ENCODE results near the gene R3HDM2. TPM values are rescaled to one million over a fixed set of nuclear protein-coding genes. Genes with fewer than 3 reads are reported as not detected.

R3HDM2 gene
- total RNA-seq, 4 donors from 2014 or later, result 21.7 to 37.6 (median 29.3) TPM

DNA sequence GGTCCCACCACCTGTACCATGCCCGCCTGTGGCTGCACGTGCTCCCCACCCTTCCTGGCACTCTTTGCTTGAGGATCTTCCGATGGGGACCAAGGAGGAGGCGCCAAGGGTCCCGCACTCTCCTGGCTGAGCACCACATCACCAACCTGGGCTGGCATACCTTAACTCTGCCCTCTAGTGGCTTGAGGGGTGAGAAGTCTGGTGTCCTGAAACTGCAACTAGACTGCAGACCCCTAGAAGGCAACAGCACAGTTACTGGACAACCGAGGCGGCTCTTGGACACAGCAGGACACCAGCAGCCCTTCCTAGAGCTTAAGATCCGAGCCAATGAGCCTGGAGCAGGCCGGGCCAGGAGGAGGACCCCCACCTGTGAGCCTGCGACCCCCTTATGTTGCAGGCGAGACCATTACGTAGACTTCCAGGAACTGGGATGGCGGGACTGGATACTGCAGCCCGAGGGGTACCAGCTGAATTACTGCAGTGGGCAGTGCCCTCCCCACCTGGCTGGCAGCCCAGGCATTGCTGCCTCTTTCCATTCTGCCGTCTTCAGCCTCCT lies 25.4 kb upstream of the R3HDM2 start:
- intact Hi-C loops (cut with DNase I), result loop anchor here (10.0 kb wide), 1 partner anchor 151 kb away; no protein-coding TSS in a partner anchor
- TF ChIP-seq POLR2A (IDR thresholded peaks at IDR 0.05), result no peak
- TF ChIP-seq, protein P1, sequence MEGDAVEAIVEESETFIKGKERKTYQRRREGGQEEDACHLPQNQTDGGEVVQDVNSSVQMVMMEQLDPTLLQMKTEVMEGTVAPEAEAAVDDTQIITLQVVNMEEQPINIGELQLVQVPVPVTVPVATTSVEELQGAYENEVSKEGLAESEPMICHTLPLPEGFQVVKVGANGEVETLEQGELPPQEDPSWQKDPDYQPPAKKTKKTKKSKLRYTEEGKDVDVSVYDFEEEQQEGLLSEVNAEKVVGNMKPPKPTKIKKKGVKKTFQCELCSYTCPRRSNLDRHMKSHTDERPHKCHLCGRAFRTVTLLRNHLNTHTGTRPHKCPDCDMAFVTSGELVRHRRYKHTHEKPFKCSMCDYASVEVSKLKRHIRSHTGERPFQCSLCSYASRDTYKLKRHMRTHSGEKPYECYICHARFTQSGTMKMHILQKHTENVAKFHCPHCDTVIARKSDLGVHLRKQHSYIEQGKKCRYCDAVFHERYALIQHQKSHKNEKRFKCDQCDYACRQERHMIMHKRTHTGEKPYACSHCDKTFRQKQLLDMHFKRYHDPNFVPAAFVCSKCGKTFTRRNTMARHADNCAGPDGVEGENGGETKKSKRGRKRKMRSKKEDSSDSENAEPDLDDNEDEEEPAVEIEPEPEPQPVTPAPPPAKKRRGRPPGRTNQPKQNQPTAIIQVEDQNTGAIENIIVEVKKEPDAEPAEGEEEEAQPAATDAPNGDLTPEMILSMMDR (IDR thresholded peaks at IDR 0.05), result peak; percentile 17 to 55 (median 40)
- WGBS, 2 donors, result 10 to 20% methylated on average over 5 to 12 of the region's 15 CpGs
- DNase-seq, result no peak
- no peaks in the 10 kb centered on the region for H3K9me3 ChIP-seq
- H3K27ac ChIP-seq, result no peak overlapping the region
- H3K36me3 ChIP-seq, result no peaks in the 10 kb centered on the region
- H3K4me3 ChIP-seq, result no peak overlapping the region
- peaks cover 22 to 46% (median 22%) of the 10 kb centered on the region in 3 donors for H3K4me1 ChIP-seq
- peaks cover 0 to 48% (median 0%) of the 10 kb centered on the region in 4 donors for H3K27me3 ChIP-seq

DNA sequence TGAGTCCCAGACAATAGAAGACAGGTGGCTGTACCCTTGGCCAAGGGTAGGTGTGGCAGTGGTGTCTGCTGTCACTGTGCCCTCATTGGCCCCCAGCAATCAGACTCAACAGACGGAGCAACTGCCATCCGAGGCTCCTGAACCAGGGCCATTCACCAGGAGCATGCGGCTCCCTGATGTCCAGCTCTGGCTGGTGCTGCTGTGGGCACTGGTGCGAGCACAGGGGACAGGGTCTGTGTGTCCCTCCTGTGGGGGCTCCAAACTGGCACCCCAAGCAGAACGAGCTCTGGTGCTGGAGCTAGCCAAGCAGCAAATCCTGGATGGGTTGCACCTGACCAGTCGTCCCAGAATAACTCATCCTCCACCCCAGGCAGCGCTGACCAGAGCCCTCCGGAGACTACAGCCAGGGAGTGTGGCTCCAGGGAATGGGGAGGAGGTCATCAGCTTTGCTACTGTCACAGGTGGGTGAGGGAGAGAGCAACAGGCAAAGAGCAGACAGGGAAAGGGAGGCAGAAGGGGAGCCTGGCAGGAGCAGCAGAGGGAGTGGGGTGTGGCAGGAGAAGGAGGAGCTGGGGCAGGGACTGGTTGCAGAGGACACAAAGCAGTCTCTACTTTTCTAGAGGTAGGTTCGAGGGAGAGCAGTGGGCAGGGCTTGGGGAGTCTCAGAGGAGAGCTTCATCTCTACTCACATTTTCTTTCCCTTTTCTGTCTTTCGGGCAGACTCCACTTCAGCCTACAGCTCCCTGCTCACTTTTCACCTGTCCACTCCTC lies 24.7 kb upstream of the R3HDM2 start:
- H3K27me3 ChIP-seq, result peaks cover 0 to 42% (median 0%) of the 10 kb centered on the region in 4 donors
- H3K9me3 ChIP-seq, result no peaks in the 10 kb centered on the region
- TF ChIP-seq, protein P1 (IDR thresholded peaks at IDR 0.05), result no peak
- TF ChIP-seq POLR2A (IDR thresholded peaks at IDR 0.05), result no peak
- WGBS, 2 donors, result 7 to 46% methylated on average over 2 to 7 of the region's 10 CpGs
- H3K36me3 ChIP-seq, result no peaks in the 10 kb centered on the region
- intact Hi-C loops (cut with DNase I), result loop anchor here (10.0 kb wide), 1 partner anchor 151 kb away; no protein-coding TSS in a partner anchor
- no peak overlapping the region for H3K27ac ChIP-seq
- no peak for DNase-seq
- no peak overlapping the region for H3K4me3 ChIP-seq
- peaks cover 16 to 39% (median 16%) of the 10 kb centered on the region in 3 donors for H3K4me1 ChIP-seq

DNA sequence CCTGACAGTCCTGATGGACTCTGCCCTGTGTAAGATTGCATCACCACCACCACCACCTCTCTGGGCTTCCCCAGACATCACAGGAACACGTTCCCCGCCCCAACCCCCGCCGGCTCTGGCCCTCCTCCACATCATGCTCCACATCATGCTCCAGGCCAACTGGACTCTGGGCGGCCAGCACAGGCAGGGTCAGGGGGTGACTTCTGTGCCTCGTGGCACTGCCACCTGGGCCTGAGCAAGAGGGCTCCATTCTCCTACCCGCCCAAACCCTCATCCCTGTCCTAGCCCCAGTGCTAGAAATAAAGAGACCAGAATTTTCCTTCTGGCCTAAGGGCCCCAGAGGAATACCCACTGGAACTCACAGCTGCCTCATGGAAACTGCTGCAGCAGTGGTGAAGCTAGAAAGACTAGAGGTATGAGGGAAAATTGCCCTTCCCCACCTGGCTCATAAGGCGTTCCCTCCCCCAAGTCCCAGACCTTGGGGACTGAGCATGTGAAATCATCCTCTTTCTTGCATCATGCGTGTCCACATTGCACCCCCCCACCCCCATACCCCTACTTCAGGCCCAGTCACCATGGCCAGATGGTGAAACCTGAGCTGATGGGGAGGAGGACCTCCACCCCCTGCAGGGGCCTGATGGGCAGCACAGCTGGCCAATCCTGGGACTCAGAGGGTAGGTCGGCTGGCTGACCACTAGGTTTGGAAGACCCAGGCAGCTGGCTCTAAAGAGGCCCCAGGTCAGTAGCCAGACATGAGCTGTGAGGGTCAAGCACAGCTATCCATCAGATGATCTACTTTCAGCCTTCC lies 23.9 kb upstream of the R3HDM2 start, which contains the start of gene INHBE:
TSS of gene INHBE (plus strand) at position 742 of the 808 bp plus-strand sequence. CDS start 230 bp downstream, outside the sequence.
- Histone ChIP-seq H3K27me3 (peaks cover 0 to 34% (median 0%) of the 10 kb centered on the region in 4 donors), H3K4me3 (no peak within 1 kb of the TSS), H3K27ac (no peak within 1 kb of the TSS), H3K36me3 (no peaks in the 10 kb centered on the region), H3K9me3 (no peaks in the 10 kb centered on the region), H3K4me1 (peaks cover 8 to 31% (median 8%) of the 10 kb centered on the region in 3 donors)
- no peak for DNase-seq
- intact Hi-C loops (cut with DNase I), result loop anchor here (5.0 to 10.0 kb wide), 2 partner anchors 150 to 187 kb away; no protein-coding TSS in a partner anchor
- WGBS, 2 donors, result 65 to 83% methylated on average over 4 to 5 of the region's 10 CpGs
- no peak for TF ChIP-seq POLR2A (IDR thresholded peaks at IDR 0.05)
- TF ChIP-seq, protein P1 (IDR thresholded peaks at IDR 0.05), result no peak

DNA sequence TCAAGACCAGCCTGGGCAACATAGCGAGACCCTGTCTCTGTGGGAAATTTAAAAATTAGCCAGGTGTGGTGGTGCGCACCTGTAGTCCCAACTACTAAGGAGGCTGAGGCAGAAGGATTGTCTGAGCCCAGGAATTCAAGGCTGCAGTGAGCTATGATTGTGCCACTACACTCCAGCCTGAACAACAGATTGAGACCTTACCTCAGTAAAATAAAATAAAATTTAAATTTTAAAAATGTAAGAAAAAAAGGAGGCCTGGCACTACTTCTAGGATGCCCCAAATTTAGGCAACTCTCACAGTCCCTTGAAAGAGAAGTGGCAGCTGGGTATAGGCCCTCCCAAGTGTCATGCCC lies 23.3 kb upstream of the R3HDM2 start:
- peaks cover 0 to 34% (median 0%) of the 10 kb centered on the region in 4 donors for H3K27me3 ChIP-seq
- H3K4me3 ChIP-seq, result no peak overlapping the region
- no peak for TF ChIP-seq POLR2A (IDR thresholded peaks at IDR 0.05)
- TF ChIP-seq, protein P1 (IDR thresholded peaks at IDR 0.05), result no peak
- H3K27ac ChIP-seq, result no peak overlapping the region
- no peak for DNase-seq
- 100% methylated on average over 1 to 2 of the region's 2 CpGs for WGBS, 2 donors
- intact Hi-C loops (cut with DNase I), result loop anchor here (5.0 to 10.0 kb wide), 2 partner anchors 149 to 187 kb away; no protein-coding TSS in a partner anchor
- no peaks in the 10 kb centered on the region for H3K36me3 ChIP-seq
- no peaks in the 10 kb centered on the region for H3K9me3 ChIP-seq
- peaks cover 6 to 28% (median 8%) of the 10 kb centered on the region in 3 donors for H3K4me1 ChIP-seq
